Right renal pelvis (tissue), 4 donors: Measurements from ENCODE around the gene FOSL2. TPM values are rescaled to one million over a fixed set of nuclear protein-coding genes. Genes with fewer than 3 reads are reported as not detected.

Experiments
- DNase-seq, 4 donors: peaks; one replicate each; pipeline ENCODE4 v3.0.0-alpha.2; 2013; ENCODE audit warnings: low read depth in 4 of 4, low spot score in 3 of 4, missing footprints in 1 of 4
- polyA plus RNA-seq, 4 donors: library from polyadenylated mRNA; unstranded; fragments of 120-200 nt; gene quantifications; one replicate each; pipeline ENCODE4 v1.2.1, GENCODE V29; 2013; ENCODE audit not compliant: insufficient read length in 4 of 4

Gene FOSL2
- polyA plus RNA-seq, 4 donors: 24.0 to 38.5 (median 29.4) TPM

DNA sequence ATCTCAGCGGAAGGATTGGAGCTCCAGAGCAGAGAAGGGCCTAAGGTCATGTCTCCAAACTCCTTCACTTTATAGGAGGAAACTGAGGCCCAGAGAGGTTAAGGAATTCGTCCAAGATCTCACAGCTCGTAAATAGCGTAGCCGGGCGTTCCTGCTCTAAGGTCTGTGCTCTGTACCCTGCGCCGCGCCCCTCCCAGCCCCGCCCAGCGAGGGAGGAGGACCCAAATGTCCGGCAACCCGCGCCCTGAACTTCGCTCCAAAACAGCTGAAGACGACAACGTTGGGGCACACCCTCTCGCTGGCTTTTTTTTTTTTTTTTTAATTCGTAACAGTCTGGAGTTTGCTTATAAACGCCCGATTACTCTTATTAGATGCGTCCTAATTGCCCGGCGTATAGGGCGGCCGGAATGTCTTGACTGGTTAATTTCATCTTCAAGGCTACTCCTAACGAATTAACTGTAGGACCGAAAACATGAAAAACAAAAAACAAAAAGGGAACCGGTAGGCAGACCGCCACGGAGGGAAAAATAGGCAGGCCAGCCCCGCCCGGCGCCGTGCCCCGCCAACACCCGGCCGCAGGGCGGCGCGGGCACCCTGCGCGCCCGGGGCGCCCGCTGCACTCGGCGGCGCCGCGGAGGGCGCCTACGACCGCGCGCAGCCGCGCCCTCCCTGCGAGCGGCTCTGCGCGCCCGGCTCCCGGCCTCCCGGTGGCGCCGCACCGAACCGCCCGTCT, 928 bp upstream of the FOSL2 start:
- DNase-seq: peak in 2 of 4 donors; percentile 47 to 59

DNA sequence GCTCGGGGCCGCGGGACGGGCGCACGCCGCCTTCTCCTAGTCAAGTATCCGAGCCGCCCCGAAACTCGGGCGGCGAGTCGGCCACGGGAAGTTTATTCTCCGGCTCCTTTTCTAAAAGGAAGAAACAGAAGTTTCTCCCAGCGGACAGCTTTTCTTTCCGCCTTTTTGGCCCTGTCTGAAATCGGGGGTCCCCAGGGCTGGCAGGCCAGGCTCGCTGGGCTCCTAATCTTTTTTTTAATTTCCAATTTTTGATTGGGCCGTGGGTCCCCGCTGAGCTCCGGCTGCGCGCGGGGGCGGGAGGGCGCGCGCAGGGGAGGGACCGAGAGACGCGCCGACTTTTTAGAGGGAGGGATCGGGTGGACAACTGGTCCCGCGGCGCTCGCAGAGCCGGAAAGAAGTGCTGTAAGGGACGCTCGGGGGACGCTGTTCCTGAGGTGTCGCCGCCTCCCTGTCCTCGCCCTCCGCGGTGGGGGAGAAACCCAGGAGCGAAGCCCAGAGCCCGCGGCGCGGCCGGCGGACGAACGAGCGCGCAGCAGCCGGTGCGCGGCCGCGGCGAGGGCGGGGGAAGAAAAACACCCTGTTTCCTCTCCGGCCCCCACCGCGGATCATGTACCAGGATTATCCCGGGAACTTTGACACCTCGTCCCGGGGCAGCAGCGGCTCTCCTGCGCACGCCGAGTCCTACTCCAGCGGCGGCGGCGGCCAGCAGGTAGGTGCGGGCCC, 617 bp downstream of the FOSL2 start:
- DNase-seq: peak in 1 of 4 donors; percentile 53

GRCh38 chr2:28394331-28394877, 1.7 kb downstream of the FOSL2 start:
- peak in 1 of 4 donors; percentile 25 for DNase-seq

GRCh38 chr2:28394997-28395333, 2.3 kb downstream of the FOSL2 start:
- DNase-seq: no peak

DNA sequence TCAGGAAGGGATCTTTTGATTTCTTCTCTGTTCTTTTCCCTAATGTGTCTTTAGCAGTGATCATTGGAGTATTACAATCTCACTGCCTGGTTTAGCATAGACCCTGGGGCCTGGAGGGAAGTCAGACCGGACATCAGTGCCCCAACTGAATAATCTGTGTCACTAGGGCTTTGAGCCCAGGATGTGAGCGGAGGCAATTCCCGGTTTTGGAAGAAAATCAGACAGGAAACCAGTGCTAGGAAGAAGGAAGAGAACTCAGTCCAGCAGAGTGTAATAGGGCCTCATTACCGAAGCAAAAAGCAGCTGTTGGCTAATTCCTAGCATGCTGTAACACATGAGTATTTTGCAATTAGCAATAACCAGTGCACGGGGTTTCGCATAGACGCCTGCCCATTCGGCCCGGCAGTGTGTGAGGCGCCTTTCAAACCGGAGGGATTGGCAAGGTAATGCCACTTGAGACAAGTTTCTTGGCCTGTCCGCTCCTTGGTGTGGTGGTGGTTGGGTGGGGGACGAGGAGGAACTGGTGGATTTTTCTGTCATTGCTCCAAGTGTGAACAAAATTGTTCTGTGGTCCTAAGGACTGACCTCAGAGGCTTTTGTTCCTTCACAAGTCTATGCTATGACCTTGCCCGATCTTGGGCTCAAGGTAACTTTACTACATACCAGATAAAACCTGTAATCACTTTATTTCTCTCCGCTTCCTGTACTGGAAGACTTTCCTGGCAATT, 2.8 kb downstream of the FOSL2 start:
- no peak for DNase-seq

GRCh38 chr2:28397043-28397381, 4.4 kb downstream of the FOSL2 start:
- DNase-seq: no peak

DNA sequence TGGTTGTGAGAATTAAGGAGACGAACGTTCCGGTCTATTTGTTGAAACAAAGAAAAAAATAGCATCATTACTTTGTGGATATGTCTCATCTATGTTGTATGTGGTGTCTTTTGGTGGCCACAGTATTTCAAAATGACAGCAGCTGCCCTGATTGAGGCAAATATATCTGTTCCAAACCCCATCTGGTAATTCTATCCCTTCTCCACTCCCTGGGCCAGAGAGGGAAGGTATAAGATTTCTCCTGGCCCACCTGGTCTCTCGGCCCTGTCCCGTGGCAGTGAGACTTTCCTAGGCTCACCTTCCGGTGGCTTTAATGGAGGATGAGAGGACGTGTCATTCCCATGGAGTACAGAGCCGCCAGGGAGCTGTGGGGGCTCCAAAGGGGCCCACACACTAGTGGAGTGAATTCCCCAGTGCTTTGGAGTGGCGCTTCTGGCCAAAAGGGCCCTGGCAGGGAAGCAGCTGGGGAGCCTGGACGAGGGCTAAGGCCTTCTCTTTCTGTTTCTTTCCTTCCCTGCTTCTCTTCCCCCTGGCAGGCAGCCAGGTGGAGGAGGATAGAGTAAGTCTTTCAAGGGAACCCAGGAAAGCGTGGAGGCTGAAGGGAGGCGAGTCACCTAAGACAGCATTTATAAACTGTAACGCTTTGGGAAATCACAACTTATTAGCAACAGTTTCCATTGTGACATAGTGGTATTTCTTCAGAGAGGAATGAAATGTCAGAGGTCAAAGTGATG, 5.6 kb downstream of the FOSL2 start:
- DNase-seq: no peak

- DNase-seq: no peak
Observed at GRCh38 chr2:28399289-28399688, 6.6 kb downstream of the FOSL2 start.

DNA sequence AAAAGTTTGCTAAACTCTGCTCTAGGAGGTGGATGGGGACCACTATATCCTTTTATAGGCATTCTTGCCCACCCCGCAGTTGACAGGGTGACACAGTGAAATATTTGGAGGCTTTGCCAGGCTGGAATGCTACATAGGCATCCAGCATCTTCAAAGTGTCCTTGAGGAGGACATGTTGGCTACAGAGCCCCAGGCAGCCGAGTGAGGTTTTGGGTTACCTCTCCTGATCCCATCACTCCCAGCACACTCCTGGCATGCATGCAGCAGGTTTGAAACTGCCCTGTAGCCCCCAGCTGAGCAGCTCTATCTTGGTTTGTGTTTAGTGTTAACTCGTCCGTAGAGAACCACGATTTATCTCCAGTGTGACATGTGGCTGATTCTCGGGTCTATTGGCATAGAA, 7.3 kb downstream of the FOSL2 start:
- DNase-seq: no peak

- no peak for DNase-seq
Observed at GRCh38 chr2:28400419-28400818, 7.8 kb downstream of the FOSL2 start.

DNA sequence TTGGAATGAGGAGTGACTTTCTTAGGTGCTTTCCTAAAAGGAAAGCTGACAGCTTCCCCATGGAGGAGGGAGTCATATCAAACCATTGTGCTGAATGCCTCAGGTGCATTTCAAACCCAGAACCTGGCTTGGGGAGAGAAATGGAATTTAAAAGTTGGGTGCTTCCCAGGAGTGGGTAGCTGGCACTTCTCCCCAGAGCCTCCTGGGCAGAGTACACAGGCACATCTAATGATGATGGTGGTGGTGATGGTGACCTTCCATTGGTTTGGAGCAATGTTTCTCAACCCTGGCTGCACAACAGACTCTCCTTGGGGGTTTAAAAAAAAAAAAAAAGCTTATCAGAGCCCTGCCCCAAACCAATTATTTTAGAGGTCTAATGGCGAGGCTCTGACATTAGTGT, 8.3 kb downstream of the FOSL2 start:
- DNase-seq: no peak

DNA sequence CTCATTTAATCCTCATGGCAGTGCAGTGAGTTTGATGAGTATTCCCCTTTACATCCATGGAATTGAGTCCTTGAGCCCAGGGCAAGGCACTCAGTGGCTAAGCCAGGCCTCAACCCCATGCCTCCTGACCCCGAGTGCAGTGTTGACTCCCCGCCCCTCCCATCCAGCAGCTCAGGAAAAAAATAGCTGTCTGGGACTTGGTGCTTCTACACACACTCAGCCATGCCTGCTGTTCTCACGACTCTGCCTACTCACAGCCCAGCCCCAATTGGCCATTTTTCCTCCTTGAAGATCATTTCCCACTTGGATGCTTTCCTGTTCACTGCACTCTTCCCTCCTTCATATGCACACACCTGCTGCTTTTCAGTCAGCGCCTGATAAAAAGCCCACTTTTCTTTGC, 8.8 kb downstream of the FOSL2 start:
- no peak for DNase-seq

DNA sequence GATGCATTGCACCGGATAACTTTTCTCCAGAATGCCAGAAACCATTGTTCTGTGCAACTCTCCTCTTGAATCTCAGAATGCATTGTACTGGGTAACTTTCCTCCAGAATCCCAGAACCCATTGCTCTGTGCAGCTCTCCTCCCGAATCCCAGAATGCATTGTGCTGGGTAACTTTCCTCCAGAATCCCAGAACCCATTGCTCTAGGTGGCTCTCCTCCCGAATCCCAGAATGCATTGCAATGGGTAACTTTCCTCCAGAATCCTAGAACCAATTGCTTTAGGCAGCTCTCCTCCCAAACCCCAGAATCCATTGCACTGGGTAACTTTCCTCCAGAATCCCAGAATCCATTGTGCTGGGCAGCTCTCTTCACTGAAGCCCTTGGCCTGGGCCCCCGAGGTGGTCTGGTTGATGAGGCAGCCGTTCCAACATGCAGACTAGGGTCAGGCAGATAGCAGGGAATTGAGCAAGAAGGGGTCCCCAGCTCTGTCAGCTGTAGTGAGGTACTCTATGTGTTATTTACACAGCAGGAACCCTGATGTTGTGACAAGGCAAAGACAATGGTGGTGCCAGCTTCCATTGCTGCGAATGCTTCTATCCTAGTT, 9.4 kb downstream of the FOSL2 start:
- no peak for DNase-seq

GRCh38 chr2:28403370-28403956, 10.8 kb downstream of the FOSL2 start:
- no peak for DNase-seq

- no peak for DNase-seq
Observed at GRCh38 chr2:28404086-28404485, 11.4 kb downstream of the FOSL2 start.

- DNase-seq: no peak
Observed at GRCh38 chr2:28405537-28405936, 12.9 kb downstream of the FOSL2 start.

DNA sequence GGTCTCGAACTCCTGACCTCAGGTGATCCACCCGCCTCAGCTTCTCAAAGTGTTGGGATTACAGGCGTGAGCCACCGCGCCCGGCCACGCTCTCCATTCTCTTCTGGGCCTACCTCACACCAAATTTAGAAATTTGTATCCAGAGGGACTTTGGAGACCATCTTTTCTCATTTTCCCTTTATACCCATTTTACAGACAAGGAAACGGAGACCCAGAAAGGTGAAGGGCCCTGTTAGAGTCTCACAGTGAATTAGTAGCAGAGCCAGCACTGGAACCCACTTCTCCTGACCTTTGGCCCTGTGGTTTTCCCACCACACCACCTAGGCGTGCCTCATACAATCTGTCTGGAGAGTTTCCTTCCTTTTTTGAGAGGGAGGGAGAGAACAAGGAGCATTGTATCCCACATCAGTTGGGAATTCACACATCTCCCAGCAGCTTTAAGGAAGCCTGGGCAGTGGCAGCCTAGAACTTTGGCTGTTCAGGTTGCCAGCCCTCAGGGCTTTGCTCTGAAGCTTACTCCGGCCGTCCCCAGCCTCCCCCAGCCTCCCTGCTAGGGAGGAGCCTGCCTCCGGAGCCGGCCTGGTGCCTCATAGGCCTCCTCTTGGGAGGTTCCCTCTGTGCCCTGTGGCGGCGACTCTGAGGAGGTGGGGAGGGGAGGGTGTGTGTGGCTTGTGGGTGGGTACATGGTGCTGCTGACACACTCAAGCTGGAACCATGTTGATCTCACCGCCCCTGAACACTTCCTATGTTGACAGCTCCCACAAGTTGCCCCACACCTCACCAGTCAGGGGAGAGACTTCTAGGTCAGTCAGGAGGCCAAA, 13.8 kb downstream of the FOSL2 start:
- DNase-seq: no peak

DNA sequence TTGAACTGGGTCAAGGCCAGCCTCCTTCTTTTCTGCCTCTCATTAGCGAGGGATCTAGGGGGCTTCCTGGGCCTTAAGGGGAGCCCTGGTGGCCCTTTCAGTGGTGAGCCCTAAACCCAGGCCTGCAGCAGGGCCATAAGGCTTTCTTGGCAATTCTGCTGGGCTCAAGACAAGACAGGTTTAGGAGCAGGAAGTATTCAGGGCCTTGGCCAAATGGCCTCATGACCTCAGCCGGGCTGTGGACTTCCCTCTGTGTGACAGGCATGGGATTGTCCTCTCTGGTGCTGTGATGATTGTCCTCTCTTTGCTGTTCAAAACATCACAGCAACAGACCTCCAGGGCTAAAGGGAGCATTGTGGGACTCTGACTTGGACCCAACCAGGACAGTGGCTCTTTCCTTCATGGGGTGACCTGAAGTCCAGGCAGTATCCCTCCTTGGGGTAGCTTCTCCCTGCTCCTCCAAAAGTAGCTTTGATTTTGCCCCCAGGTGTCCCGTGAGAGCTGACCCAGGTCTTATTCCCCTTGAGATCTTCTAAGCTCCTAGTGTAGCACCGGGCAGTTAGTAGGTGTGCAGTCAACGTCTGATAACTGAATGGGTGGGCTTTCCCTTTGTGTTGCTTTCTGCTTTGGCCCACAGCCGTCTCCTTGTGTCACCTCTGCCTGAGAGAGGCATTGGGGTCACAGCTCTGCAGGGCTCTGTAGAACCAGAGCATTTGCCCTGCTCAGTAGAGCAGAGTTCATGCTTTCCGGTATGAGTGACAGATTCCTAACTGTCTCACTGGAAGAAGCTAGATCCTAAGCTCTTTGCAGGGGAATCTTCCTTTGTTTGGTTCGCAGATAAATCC, 14.7 kb downstream of the FOSL2 start:
- DNase-seq: no peak
